HG03025 (cell line): ENCODE results near the gene XPA.
"Not testable (repeated sequence)": the region's sequence is repeated elsewhere in the genome, so short reads cannot be mapped to it uniquely, and the experiment has no call there.

Source experiments
- ATAC-seq: cut with Tn5 transposase; IDR thresholded peaks from one replicate; pipeline ENCODE4 v1.9.1; 2021; ENCODE audit warnings: mild to moderate bottlenecking, moderate library complexity; ENCODE audit not compliant: unreplicated experiment, low FRiP score

XPA gene

DNA sequence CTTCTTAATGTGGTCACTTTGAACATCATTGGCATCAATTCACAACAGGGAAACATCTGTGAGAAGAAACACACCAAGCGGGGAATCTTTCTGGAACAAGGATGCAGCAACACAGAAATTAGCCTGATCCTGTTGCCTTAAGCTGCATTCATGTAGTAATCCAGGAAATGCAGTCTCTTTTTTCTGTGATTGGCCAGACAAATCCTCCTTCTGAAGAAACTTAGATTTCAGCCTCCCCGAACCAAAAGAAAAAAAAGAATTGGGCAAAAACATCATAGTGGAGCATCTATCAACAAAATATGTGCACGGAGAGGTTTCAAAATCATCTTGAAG is 7.2 kb upstream of the XPA start:
- ATAC-seq: no peak

DNA sequence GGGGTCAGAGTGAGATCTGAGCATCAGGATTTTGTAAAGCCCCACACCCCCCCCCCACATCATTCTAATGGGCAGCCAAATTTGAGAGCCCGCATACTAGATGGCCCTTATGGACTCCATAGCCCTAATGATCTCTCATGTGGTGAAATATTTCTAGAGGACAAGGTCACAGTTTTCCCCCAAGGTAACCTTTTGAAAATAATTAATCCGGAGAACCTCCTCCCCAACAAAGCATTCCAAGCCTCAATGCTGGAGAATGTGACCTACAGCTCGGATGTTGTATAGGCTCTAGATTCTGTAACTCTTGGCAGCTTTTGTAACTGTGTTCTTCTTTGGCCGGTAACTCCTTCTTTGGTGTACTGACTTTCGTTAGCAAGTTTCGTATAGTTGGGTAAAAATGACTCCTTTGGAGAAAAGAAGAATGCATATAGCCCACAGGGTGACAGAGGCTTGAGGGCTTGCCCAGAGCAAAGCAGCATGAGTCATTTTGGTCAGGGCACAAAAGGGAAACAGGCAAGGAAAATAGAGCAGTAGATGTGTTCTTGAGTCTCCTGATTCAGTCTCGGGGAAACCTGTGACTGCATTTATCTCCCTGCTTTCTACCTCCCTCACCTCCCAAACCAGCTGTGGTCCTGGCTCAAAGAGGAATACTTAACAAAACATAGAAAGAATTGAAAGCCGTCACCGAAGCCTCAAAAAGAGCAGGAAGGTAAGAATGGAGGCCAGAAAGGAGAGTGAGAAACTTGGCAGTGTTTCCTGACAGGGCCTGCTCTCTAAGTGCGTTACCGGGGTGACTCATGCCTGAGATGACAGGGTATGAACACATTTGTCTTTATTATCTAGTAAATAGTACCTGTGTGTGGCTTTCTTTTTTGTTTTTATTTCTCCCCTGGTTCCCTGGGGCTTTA is 6.6 kb upstream of the XPA start:
- no peak for ATAC-seq

DNA sequence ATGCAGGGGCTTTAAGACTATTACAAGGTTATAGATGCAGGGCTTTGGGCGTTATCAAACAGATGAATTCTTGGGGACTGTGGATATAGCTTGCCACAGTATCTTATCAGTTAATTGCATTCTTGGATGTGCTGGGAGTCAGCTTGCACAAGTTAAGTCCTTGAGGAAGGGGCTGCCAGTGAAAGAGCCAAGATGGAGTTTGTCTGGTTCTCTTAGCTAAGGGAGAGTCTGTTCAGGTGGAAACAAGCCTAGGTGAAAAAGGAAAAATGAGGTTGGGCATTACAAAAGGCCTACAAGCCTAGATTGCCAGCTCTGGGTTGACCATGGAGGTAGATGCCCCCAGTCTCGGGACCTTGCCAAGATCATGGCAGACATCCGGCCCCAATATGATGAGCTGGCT is 2.7 kb upstream of the XPA start:
- not testable (repeated sequence) for ATAC-seq

DNA sequence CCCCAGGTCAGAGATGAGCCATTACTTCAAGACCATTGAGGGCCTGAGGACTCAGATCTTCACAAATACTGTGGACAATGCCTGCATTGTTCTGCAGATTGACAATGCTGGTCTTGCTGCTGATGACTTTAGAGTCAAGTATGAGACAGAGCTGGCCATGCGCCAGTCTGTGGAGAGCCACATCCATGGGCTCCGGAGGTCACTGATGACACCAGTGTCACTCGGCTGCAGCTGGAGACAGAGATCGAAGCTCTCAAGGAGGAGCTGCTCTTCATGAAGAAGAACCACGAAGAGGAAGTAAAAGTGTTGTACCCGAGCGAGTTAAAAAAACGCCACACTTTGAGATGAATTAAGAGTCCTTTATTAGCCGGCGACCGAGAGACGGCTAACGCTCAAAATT is 2.1 kb upstream of the XPA start:
- ATAC-seq: not testable (repeated sequence)

DNA sequence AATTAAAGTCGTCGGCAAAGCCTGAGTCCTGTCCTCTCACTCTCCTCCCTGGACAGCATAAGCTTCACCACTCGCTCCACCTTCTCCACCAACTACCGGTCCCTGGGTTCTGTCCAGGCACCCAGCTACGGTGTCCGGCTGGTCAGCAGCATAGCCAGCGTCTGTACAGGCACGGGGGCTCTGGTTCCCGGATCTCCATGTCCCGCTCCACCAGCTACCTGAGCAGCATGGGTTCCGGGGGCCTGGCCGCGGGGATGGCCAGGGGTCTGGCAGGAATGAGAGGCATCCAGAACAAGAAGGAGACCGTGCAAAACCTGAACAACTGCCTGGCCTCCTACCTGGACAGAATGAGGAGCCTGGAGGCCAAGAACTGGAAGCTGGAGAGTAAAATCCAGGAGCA is 1.7 kb upstream of the XPA start:
- ATAC-seq: no peak

DNA sequence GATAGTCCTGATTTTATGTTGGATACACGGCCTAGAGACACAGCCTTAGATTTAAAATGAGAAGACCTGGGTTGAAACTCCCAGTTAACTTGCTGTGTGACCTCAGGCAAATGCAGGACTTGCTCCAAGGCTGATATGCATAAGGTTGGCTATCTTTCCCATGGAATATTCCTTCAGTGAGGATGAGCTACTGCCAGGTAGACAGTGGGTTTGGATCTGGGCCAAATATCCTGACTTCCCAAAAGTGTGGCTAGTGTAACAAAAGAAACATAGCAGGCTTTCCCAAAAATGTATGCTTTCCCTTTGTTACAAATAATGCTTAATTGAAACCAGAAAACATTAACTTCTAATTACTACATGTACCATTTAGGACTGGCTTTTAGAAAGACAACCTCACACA is 697 bp upstream of the XPA start:
- ATAC-seq: no peak

DNA sequence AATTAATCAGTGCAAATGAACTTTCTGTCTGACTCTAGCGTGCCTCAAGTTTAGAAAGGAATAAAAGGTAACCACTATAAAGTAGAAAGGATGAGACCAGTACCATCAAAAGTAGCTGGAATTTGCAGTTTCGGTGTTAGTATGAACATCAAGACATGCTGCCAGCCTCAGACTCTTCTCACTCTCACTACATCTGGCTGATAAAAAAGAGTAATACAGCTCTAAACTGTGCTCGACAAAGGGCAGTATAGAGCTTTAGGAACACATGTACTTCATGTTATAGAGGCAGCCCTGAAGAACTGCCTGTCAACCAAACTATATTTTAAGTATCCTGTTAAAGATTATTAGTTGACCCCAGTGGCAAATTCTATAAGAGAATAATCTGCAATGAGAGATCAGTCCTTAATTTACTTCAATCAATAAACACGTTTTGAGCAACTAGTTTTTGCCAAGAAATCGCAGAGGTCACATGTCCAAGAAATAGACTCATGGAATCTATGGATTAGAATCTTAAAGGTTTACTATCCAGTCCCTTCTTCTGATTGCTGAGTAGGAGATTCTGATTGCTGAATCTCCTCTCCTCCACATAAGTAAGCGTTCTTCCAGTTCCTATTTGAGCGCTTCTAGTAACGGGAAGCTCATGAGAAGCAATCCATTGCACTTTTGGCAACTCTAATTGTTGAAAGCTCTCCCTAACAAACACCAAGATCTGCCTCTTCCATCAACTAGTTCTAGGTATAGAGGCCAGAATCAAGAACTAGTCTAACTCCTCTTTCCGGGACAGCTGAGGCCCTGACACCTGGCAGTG is 941 bp downstream of the XPA start:
- no peak for ATAC-seq

DNA sequence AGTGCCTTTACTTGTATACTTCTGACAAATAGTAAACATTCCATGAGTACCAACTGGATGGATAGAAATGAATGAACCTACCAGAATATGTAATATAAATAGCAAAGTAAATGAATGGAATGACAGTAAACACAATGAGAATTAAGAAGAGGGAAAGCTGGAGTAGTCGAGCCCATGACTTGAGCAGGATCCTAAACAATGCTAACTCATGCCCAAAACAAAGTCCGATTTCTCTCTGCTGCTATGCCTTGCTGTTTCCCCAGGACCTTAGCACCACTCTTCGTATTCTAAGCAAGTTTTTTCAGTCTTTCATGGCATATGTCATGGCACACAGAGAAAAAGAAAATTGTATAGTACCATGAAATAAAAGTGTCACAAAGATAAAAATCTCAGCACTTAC is 1.8 kb downstream of the XPA start:
- ATAC-seq: no peak

DNA sequence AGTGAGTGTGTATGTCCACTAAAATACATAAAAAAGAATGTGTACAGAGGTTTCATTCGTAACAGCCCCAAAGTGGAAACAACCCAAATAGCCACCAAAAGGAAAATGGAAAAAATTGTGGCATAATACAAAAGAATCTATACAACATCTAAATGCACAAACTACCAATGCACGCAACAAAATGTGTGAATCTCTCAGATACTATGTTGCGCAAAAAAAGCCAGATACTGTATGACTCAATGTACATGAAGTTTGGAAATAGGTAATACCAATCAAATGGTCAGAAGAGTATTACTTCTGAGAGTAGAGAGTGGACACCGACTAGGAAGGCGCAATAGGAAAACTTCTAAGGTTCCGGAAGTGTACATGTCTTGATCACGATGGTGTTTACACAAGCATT is 2.4 kb downstream of the XPA start:
- no peak for ATAC-seq

DNA sequence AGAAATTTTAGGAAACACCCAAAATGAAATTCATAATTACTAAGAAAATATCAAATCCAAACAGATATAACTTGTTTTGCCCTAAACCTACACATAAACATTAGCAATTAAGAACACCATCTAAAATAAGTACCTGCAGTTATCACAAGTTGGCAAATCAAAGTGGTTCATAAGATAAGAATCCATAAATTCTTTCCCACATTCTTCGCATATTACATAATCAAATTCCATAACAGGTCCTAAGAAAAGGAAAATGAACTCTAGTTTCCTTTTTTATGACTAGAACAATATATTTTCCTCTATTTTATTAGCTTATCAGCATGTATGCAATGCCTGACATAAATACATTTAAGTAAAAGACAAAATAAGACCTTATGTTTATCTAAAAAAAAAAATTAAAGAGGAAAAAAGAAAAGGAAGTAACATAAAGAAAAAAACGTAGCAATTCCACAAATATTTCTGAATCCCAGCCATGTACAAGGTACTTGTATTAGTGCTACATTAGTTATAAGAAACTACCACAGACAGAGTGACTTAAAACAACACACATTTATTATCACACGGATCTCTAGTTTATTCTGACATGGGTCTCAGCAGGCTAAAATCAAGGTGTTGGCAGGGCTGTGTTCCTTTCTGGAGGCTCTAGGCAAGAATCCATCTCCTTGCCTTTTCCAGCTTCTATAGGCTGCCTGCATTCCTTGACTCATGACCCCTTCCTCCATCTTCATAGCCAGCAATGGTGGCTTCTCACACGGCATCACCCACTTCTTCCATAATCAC is 7.5 kb downstream of the XPA start:
- no peak for ATAC-seq

DNA sequence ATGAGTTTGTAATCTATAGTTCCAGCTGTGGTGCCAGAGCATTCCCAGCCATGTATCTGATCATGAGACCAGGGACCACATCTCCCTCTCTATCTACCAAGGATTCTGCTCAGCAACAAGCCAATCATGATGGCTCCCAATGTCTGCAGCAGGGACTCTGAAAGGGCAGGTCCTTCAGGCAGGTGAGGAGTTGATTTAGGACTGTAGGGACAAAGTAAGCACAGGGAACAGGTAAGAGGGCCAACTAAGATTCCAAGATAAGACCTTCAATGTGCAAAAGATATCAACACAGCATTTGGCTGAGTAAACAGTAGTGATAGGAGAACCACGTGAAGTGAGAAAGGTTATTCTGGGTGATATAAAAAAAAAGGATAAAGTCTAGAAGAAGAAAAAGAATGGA is 8.5 kb downstream of the XPA start:
- no peak for ATAC-seq

DNA sequence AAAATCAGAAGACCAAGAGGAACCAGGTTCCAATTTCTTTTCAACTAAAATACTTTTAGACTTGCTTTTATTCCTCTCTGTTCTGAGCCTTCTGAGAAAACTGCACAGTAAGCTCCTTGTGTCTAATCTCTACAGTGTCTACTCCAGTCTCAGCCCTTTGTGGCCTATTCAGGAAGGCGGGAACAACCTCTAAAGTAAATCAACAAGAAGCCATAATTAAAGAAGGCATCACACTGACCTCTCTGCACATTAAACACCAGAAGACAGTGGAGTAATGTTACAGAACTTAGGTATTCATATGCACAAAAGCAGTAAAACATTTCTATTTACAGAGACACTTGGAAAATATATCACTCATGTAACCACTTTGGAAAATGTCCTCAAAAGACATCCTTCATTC is 14.9 kb downstream of the XPA start:
- no peak for ATAC-seq

DNA sequence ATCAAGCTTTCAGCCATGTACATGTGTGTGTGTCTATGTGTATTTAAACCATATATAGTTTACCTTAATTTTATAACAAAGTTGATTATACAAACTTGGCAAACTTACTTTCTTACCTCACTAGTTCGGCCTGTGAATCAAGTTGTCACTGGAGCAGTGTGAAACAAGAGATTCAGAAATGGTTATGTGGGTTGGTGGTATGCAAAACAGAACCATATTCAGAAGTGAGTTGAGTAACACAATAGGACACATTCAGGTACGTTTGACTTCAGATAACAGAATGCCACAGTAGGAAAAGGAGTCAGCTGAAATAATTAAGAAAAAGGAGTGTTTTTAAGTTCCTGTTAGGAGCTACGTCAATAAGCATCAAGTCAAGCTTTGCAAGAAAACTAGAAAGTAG is 21.5 kb downstream of the XPA start:
- ATAC-seq: no peak

DNA sequence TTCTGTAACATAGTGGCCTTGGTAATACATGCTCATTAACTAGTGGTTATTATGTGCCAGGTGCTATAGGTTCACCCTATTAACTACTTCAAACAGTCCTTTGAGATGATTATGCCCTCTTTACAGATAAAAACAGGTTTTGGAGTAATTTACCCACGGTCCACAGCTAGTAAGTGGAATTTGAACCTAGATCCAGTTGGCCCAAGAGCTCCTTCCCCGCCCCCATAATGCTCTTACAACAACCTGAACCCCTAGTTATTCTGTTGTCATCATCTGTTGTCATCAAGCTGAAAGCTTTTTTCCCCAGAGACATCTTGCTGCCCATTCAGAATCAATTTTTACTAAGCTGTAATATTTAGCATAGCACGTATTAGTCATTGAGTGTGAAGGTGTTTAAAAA is 23.2 kb downstream of the XPA start:
- ATAC-seq: no peak

DNA sequence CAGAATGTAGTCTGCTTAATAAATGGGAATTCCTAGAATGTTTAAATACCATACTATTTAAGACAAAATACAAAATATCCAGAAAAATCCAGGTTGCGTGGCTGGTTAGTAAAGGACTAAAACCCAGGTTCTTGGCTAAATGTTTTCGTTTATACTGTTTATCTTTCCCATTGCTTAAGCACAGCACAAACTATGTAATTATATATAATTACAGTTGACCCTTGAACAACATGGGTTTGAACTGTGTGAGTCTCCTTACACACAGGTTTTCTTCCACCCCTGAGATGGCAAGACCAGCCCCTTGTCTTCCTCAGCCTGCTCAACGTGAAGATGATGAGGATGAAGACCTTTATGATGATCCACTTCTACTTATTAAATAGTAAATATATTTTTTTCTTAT is 24.7 kb downstream of the XPA start:
- no peak for ATAC-seq

DNA sequence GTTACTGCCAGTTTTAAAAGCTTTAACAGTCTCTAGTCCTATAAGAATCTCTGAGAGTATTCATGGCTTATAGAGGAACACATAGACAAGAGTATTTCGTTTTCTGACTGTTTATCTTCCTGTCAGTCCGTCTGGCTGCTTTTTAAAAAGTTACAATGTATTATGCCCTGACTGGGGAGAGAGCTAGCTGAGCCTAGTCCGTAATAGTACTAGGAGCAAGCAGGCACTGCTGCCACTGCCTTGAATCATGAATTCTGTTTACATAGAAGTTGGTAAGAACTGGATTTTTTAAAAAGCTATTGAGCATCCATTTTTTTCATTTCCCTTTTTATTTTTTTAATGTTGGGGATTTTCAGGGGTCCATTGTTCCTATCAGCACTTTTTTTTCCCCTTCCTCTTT is 26.6 kb downstream of the XPA start:
- no peak for ATAC-seq

DNA sequence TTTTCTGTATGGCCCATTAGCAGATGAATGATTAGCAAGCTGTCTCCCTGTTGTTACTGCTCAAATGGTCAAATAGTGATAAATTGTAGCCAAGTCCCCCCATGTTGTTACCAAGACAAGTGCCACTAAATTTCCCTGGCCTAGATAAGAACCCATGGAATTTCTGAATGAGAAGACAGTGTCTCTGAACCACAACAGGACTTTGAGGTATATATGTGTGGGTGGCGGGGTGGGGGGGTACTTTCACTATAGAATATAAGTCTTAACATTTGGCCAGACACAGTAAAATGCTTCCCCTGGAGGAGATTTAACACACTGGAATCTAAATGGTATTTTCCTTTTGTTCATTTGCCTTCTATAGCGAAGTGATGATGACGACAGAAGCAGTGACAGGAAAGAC is 28.7 kb downstream of the XPA start:
- no peak for ATAC-seq

DNA sequence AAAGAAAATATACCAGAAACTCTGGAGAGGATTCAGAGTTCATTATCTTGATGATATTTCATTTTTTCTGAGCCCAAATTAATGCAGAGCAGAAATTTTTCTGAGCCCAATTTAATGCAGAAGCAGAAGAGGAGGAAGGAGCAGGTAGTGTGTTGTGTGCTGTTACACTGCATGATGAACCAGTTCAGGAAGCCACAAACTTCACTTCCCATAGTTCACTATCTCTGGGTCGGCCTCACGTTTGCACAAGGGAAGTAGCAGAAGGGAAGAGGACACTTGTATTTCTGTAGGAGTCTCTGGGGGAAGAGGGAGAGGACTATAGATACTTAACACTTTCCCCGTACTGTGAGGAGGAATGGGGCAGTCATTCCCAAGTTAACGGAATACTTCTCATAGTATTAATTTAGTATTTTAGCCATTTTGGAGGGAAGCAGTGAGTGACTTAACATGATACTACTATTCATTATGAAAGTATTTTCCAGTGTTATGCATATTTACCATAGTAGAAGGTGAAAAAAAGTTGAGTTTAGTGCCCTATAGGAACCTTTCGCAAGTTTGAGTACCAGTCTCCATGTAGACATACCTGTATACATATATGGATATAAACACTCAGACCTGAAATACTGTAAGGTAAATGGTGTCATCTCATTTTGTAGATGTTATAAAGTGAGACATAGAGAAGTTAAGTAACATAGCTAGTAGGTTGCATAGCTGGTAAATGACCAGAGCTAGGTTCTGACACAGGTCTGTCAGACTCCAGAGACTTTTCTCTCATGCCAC is 30.0 kb downstream of the XPA start:
- no peak for ATAC-seq

DNA sequence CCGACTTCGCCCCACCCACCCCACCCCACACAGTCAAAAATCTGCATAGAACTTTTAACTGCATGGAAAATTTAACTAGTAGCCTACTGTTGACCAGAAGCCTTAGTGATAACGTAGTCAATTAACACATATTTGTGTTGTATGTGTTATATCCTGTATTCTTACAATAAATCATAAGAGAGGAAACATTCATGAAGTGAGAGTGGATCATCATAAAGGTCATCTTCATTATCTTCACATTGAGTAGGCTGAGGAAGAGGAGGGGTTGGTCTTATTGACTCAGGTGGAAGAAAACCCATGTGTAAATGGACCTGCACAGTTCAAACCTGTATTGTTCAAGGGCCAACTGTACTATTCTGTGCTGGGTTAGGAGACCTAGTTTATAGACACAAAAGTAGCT is 31.4 kb downstream of the XPA start:
- no peak for ATAC-seq

DNA sequence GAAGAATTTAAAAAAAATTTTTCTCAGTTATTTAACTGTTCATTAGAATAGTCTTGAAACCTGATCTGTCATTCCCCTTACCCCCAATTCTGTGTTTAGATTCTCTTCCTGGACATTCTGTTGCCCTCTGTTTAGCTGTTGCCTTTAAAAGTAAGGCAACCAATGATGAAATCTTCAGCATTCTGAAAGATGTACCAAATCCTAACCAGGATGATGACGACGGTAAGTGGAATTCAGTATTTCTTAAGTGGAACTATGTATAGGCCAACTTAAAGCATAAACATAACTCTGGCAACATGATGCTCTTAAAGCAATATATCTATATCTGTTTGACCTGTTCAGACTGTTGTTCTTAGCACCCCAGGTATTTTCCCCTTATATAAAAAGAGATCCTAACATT is 36.3 kb downstream of the XPA start:
- no peak for ATAC-seq

DNA sequence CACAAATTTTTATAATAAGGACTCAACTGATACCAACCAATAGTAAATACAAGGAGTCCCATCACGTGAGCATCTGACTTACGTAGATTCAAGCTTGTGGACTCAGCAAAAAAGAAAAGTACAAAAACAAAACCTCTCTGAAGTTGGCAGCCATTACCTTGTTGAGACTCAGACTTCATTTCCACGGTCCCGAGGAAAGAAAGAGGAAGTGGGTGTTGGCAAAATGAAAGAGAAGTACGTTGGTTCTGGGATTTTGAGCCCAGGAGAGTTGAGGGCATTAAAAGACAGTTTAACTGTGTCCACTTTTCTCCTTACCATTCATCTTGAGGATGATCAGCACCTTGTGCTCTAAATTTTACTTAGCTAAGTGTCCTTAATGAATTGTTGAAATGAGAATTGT is 36.8 kb downstream of the XPA start:
- no peak for ATAC-seq
